ENCODE measurements around the gene ARID3A. TPM values are rescaled to one million over a fixed set of nuclear protein-coding genes. Genes with fewer than 3 reads are reported as not detected.
A peak's percentile ranks its signal among the peaks of the same experiment; 100 is the strongest.

ARID3A gene
- total and polyA plus RNA-seq, 2 of the 8 experiments (the other 6 are each of a cell fraction or from before 2014, with no cell fraction given) = 40.5 to 77.4 TPM

- TF ChIP-seq SP4 (IDR thresholded peaks at IDR 0.05; ENCODE audit: low read length) = no peak
- no peak for TF ChIP-seq CREB1 (IDR thresholded peaks at IDR 0.05)
- no peak for TF ChIP-seq SRF (IDR thresholded peaks at IDR 0.05; ENCODE audit: low read depth, low read length)
- no peak for TF ChIP-seq POU5F1 (IDR thresholded peaks at IDR 0.05; ENCODE audit: low read depth, low read length)
- peak in 1 of 2 experiments; percentile 20; a peak in 1 of 4 replicates for TF ChIP-seq RAD21 (IDR thresholded peaks at IDR 0.05 in 1 of 2, conservative IDR thresholded peaks at IDR 0.05 in 1 of 2; ENCODE audit: low read depth in 2 of 2, low read length in 2 of 2)
- no peak for TF ChIP-seq SAP30 (IDR thresholded peaks at IDR 0.05; ENCODE audit: insufficient read depth, insufficient replicate concordance, low read length)
- no peak for TF ChIP-seq TAF7 (optimal IDR thresholded peaks at IDR 0.05; ENCODE audit: borderline replicate concordance, low read depth, low read length)
- TF ChIP-seq SP2 (IDR thresholded peaks at IDR 0.05; ENCODE audit: low read length) = no peak
- peak; percentile 66 for TF ChIP-seq POLR2AphosphoS5 (IDR thresholded peaks at IDR 0.05; ENCODE audit: low read depth, low read length)
- no peak for TF ChIP-seq CHD2 (IDR thresholded peaks at IDR 0.05; ENCODE audit: low read length)
- no peak for TF ChIP-seq ZNF274 (IDR thresholded peaks at IDR 0.05; ENCODE audit: borderline replicate concordance, extremely low read depth, low read length)
These were observed 63.7 kb downstream of the ARID3A start (continued) for GRCh38 chr19:989381-990081.
